ENCODE results near the gene AMHR2. TPM values are rescaled to one million over a fixed set of nuclear protein-coding genes. Genes with fewer than 3 reads are reported as not detected.
"Not testable (repeated sequence)": the region's sequence is repeated elsewhere in the genome, so short reads cannot be mapped to it uniquely, and the experiment has no call there.

AMHR2 gene
- total RNA-seq, 3 donors from 2014 or later = 0.15 TPM; not detected in 2

DNA sequence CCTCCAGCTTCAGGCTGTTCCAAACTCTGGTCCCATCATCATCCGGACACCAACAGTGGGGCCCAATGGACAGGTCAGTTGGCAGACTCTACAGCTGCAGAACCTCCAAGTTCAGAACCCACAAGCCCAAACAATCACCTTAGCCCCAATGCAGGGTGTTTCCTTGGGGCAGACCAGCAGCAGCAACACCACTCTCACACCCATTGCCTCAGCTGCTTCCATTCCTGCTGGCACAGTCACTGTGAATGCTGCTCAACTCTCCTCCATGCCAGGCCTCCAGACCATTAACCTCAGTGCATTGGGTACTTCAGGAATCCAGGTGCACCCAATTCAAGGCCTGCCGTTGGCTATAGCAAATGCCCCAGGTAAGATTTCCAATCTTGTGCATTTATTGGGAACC lies 40.4 kb upstream of the AMHR2 start:
- Histone ChIP-seq H3K4me1 (peaks cover 15 to 41% of the 10 kb centered on the region in 2 donors), H3K27ac (peak overlapping the region in 1 of 2 donors; percentile 99)

DNA sequence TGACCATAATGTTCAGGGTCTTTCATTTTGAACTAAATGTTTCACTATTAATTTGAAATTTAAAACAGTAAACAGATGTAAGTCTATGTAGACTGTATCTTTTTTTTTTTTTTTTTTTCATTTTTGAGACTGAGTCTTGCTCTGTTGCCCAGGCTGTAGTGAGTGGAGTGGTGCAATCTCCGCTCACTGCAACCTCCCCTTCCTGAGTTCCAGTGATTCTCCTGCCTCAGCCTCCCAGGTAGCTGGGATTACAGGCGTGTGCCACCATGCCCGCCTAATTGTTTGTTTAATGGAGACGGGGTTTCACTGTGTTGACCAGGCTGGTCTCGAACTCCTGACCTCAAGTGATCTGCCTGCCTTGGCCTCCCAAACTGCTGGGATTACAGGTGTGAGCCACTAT lies 37.3 kb upstream of the AMHR2 start:
- not testable (repeated sequence) for H3K27me3 ChIP-seq; H3K9me3 ChIP-seq; H3K36me3 ChIP-seq; DNase-seq (ENCODE audit: low spot score in 2 of 2)
- peaks cover 12 to 58% of the 10 kb centered on the region in 2 donors for H3K4me1 ChIP-seq
- intact Hi-C loops (cut with DNase I; ENCODE audit: low total_unique reads) = loop anchor here (10.0 kb wide), 1 partner anchor 1102 kb away; no protein-coding TSS in a partner anchor
- H3K4me3 ChIP-seq = peak overlapping the region in 1 of 3 donors; percentile 69
- H3K27ac ChIP-seq = peak overlapping the region; percentile 35 to 81

More for the DNA sequence above, 40.4 kb upstream of the AMHR2 start:
- H3K4me3 ChIP-seq = peak overlapping the region; percentile 9 to 69 (median 35)
- H3K36me3 ChIP-seq = no peaks in the 10 kb centered on the region
- DNase-seq (ENCODE audit: low spot score in 2 of 2) = no peak
- H3K27me3 ChIP-seq = no peaks in the 10 kb centered on the region
- intact Hi-C loops (cut with DNase I; ENCODE audit: low total_unique reads) = loop anchor here (10.0 kb wide), 1 partner anchor 1098 kb away; no protein-coding TSS in a partner anchor
- TF ChIP-seq POLR2A (IDR thresholded peaks at IDR 0.05) (no peak), POLR2AphosphoS5 (IDR thresholded peaks at IDR 0.05) (no peak)
- TF ChIP-seq, protein P1, sequence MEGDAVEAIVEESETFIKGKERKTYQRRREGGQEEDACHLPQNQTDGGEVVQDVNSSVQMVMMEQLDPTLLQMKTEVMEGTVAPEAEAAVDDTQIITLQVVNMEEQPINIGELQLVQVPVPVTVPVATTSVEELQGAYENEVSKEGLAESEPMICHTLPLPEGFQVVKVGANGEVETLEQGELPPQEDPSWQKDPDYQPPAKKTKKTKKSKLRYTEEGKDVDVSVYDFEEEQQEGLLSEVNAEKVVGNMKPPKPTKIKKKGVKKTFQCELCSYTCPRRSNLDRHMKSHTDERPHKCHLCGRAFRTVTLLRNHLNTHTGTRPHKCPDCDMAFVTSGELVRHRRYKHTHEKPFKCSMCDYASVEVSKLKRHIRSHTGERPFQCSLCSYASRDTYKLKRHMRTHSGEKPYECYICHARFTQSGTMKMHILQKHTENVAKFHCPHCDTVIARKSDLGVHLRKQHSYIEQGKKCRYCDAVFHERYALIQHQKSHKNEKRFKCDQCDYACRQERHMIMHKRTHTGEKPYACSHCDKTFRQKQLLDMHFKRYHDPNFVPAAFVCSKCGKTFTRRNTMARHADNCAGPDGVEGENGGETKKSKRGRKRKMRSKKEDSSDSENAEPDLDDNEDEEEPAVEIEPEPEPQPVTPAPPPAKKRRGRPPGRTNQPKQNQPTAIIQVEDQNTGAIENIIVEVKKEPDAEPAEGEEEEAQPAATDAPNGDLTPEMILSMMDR (IDR thresholded peaks at IDR 0.05) = no peak
- no peaks in the 10 kb centered on the region for H3K9me3 ChIP-seq

DNA sequence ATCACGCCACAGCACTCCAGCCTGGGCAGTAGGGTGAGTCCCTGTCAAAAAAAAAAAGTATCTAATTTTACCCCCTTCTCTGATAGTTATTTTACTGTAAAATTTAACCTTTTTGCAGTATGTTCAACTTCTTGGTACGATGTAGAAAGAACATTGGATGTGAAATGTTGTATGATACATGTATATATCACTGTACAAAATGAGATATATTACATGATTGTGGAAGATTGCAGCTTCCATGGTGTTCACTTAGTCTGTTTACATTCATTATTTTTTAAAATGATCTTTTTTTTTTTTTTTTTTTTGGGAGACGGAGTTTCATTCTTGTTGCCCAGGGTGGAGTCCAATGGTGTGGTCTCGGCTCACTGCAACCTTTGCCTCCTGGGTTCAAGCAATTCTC lies 34.7 kb upstream of the AMHR2 start:
- Histone ChIP-seq H3K9me3 (no peaks in the 10 kb centered on the region), H3K4me3 (peak overlapping the region in 2 of 3 donors; percentile 8 to 50), H3K27ac (peak overlapping the region; percentile 74 to 81), H3K4me1 (peaks cover 2 to 35% of the 10 kb centered on the region in 2 donors), H3K36me3 (no peaks in the 10 kb centered on the region), H3K27me3 (no peaks in the 10 kb centered on the region)
- TF ChIP-seq, protein P1 (IDR thresholded peaks at IDR 0.05) = no peak
- no peak for TF ChIP-seq POLR2AphosphoS5 (IDR thresholded peaks at IDR 0.05)
- no peak for TF ChIP-seq POLR2A (IDR thresholded peaks at IDR 0.05)
- intact Hi-C loops (cut with DNase I; ENCODE audit: low total_unique reads) = loop anchor here (10.0 kb wide), 1 partner anchor 1104 kb away; no protein-coding TSS in a partner anchor
- no peak for DNase-seq (ENCODE audit: low spot score in 2 of 2)

DNA sequence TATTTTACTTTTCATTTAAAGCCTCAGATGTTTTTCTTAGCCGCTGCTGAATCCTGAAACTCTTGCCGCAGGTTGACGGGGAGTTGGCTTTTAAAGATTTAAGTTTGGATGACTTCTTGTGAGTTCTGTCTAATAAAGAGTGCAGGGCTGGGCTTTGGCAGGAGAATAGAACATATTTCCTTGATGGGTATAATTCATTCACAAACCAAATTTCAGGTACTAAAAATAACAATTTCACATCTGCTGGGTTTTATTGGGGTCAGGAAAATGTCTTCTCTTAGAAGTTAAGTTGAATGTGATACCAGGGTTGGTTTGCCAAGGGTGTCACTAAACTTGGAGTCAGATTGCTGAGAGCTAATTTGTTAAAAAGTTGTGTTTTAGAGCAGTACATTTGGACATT lies 34.0 kb upstream of the AMHR2 start:
- H3K27me3 ChIP-seq = no peaks in the 10 kb centered on the region
- DNase-seq (ENCODE audit: low spot score in 2 of 2) = no peak
- H3K4me3 ChIP-seq = peak overlapping the region in 1 of 3 donors; percentile 3
- H3K36me3 ChIP-seq = no peaks in the 10 kb centered on the region
- no peaks in the 10 kb centered on the region for H3K9me3 ChIP-seq
- intact Hi-C loops (cut with DNase I; ENCODE audit: low total_unique reads) = loop anchor here (10.0 kb wide), 1 partner anchor 1105 kb away; no protein-coding TSS in a partner anchor
- TF ChIP-seq POLR2A (IDR thresholded peaks at IDR 0.05) = no peak
- no peak for TF ChIP-seq POLR2AphosphoS5 (IDR thresholded peaks at IDR 0.05)
- TF ChIP-seq, protein P1 (IDR thresholded peaks at IDR 0.05) = no peak
- peak overlapping the region in 1 of 2 donors; percentile 81 for H3K27ac ChIP-seq
- H3K4me1 ChIP-seq = peaks cover 2 to 27% of the 10 kb centered on the region in 2 donors

DNA sequence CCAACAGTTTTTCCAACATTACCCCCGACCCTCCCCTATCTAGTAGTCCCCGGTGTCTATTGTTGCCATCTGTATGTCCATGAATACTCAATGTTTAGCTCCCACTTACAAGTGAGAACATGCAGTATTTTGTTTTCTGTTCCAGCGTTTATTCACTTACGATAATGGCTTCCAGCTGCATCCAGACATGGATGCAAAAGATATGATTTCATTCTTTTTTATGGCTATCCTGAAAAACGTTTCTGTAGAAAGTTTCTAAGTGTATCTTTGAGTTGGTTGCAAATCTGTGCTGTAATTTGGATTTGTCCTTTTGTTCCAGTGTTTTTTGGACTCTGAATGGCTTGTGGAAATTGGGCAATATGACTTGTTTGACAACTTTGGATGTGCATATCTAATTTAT lies 31.9 kb upstream of the AMHR2 start:
- no peaks in the 10 kb centered on the region for H3K36me3 ChIP-seq
- TF ChIP-seq POLR2A (IDR thresholded peaks at IDR 0.05) = no peak
- TF ChIP-seq, protein P1 (IDR thresholded peaks at IDR 0.05) = no peak
- TF ChIP-seq POLR2AphosphoS5 (IDR thresholded peaks at IDR 0.05) = no peak
- H3K9me3 ChIP-seq = no peaks in the 10 kb centered on the region
- intact Hi-C loops (cut with DNase I; ENCODE audit: low total_unique reads) = no loop called here
- peaks cover 2 to 26% of the 10 kb centered on the region in 2 donors for H3K4me1 ChIP-seq
- peak overlapping the region in 1 of 3 donors; percentile 45 for H3K4me3 ChIP-seq
- peak overlapping the region; percentile 65 to 81 for H3K27ac ChIP-seq
- DNase-seq (ENCODE audit: low spot score in 2 of 2) = no peak
- H3K27me3 ChIP-seq = no peaks in the 10 kb centered on the region
